Bronchial epithelial cell (primary cell): Measurements from ENCODE around the gene AK5. TPM values are rescaled to one million over a fixed set of nuclear protein-coding genes. Genes with fewer than 3 reads are reported as not detected.

Experiments
- DNase-seq: peaks from one replicate; pipeline ENCODE4 v3.0.0-alpha.2; 2010; ENCODE audit warnings: low read depth
- FAIRE-seq: peaks from 2 replicates; lab custom pipeline; 2011; peaks lifted over from hg19 to GRCh38; lab: Jason Lieb, UNC
- H3K27me3 ChIP-seq: 2 replicates; pipeline ENCODE4 v1.5.1; 2011; ENCODE audit warnings: low read length; ENCODE audit not compliant: control insufficient read depth, insufficient read depth
- H3K36me3 ChIP-seq: 2 replicates; pipeline ENCODE4 v1.5.1; 2011; ENCODE audit warnings: low read length; ENCODE audit not compliant: control insufficient read depth, insufficient read depth
- H3K4me3 ChIP-seq: 2 replicates; pipeline ENCODE4 v1.5.1; 2011; ENCODE audit warnings: mild to moderate bottlenecking, low read depth, low read length, control low read depth
- CTCF ChIP-seq: IDR thresholded peaks from 2 replicates; pipeline ENCODE4 v1.5.1; 2011; ENCODE audit warnings: mild to moderate bottlenecking, moderate library complexity, low read length, control low read depth, inconsistent platforms; ENCODE audit not compliant: insufficient read depth, severe bottlenecking
- total RNA-seq: library from RNA; depleted of rRNA; stranded (reverse); fragments of >200 nt; gene quantifications from 2 replicates; pipeline ENCODE4 v1.2.1, GENCODE V29; 2014

Gene AK5
- total RNA-seq, 1 donor from 2014 or later = not detected

- FAIRE-seq (no peak), DNase-seq (no peak)
Measured at GRCh38 chr1:77245830-77246229, 36.0 kb upstream of the AK5 start.

GRCh38 chr1:77250126-77250525, 31.7 kb upstream of the AK5 start:
- DNase-seq (no peak), FAIRE-seq (no peak)
- TF ChIP-seq CTCF = no peak
- Histone ChIP-seq H3K36me3 (no peaks in the 10 kb centered on the region), H3K27me3 (no peaks in the 10 kb centered on the region), H3K4me3 (no peak overlapping the region)

More at GRCh38 chr1:77245830-77246229, 36.0 kb upstream of the AK5 start:
- Histone ChIP-seq H3K27me3 (no peaks in the 10 kb centered on the region), H3K4me3 (no peak overlapping the region), H3K36me3 (no peaks in the 10 kb centered on the region)
- no peak for TF ChIP-seq CTCF

- DNase-seq (no peak), FAIRE-seq (no peak)
- no peak overlapping the region for H3K4me3 ChIP-seq
- no peaks in the 10 kb centered on the region for H3K36me3 ChIP-seq
- no peak for TF ChIP-seq CTCF
- no peaks in the 10 kb centered on the region for H3K27me3 ChIP-seq
Measured at GRCh38 chr1:77253211-77253610, 28.6 kb upstream of the AK5 start.

- Histone ChIP-seq H3K4me3 (no peak overlapping the region), H3K36me3 (no peaks in the 10 kb centered on the region), H3K27me3 (no peaks in the 10 kb centered on the region)
- FAIRE-seq (no peak), DNase-seq (no peak)
- TF ChIP-seq CTCF = no peak
Measured at GRCh38 chr1:77263708-77264107, 18.1 kb upstream of the AK5 start.

GRCh38 chr1:77265180-77265579, 16.6 kb upstream of the AK5 start:
- no peak for TF ChIP-seq CTCF
- no peak overlapping the region for H3K4me3 ChIP-seq
- no peaks in the 10 kb centered on the region for H3K36me3 ChIP-seq
- H3K27me3 ChIP-seq = no peaks in the 10 kb centered on the region
- no peak for FAIRE-seq
- no peak for DNase-seq

- no peak for DNase-seq
- Histone ChIP-seq H3K36me3 (no peaks in the 10 kb centered on the region), H3K4me3 (no peak overlapping the region), H3K27me3 (no peaks in the 10 kb centered on the region)
- FAIRE-seq = no peak
- no peak for TF ChIP-seq CTCF
Measured at GRCh38 chr1:77267035-77267434, 14.8 kb upstream of the AK5 start.
